Activated B cell treated with CpG ODN at 0.5 μM for 24 hours (primary cell): ENCODE measurements around the gene MYRIP. TPM values are rescaled to one million over a fixed set of nuclear protein-coding genes. Genes with fewer than 3 reads are reported as not detected.

Experiments used
- ATAC-seq: fragments of 200-7000 bp; cut with Tn5 transposase; one replicate; pipeline ENCODE4 v1.10.0; 2021; ENCODE audit warnings: low read depth, mild to moderate bottlenecking, moderate library complexity
- CTCF ChIA-PET: fragments of 350-600 bp; sonication (Branson Sonifier 250); formaldehyde crosslinking; loops from one replicate; lab custom pipeline; 2021; ENCODE audit warnings: antibody characterized with exemption; lab: Charles Lee
- POLR2A ChIA-PET: fragments of 350-600 bp; sonication (Branson Sonifier 250); formaldehyde crosslinking; loops from one replicate; lab custom pipeline; 2021; ENCODE audit warnings: antibody characterized with exemption; lab: Charles Lee
- DNase-seq: peaks from one replicate; pipeline ENCODE4 v3.0.0; 2022
- H3K27ac Mint-ChIP-seq: one replicate; pipeline ENCODE4 v1.8.0; 2020; ENCODE audit warnings: mixed read lengths
- H3K27me3 Mint-ChIP-seq: one replicate; pipeline ENCODE4 v1.8.0; 2021; ENCODE audit warnings: mixed read lengths
- H3K36me3 Mint-ChIP-seq: one replicate; pipeline ENCODE4 v1.8.0; 2021; ENCODE audit warnings: low read depth, mixed read lengths
- H3K4me1 Mint-ChIP-seq: one replicate; pipeline ENCODE4 v1.8.0; 2021; ENCODE audit warnings: mixed read lengths
- H3K4me3 Mint-ChIP-seq: one replicate; pipeline ENCODE4 v1.8.0; 2020; ENCODE audit warnings: mild to moderate bottlenecking, mixed read lengths
- H3K9me3 Mint-ChIP-seq: one replicate; pipeline ENCODE4 v1.8.0; 2020; ENCODE audit warnings: mixed read lengths
- intact Hi-C: fragments of 100-400 bp; cut with micrococcal nuclease; formaldehyde crosslinking; loops from one replicate; pipeline ENCODE4 v1.15.1; 2024
- total RNA-seq: library from RNA; stranded (reverse); gene quantifications from 2 replicates; pipeline ENCODE4 v1.2.3, GENCODE V29; 2022
- TF ChIP-seq, protein P1 (sequence below): fragments of 200-600 bp; IDR thresholded peaks from one replicate; pipeline ENCODE4 v1.8.0; 2022; ENCODE audit warnings: antibody characterized with exemption, mild to moderate bottlenecking

The MYRIP gene
- total RNA-seq, 1 donor from 2014 or later: 0.20 TPM

DNA sequence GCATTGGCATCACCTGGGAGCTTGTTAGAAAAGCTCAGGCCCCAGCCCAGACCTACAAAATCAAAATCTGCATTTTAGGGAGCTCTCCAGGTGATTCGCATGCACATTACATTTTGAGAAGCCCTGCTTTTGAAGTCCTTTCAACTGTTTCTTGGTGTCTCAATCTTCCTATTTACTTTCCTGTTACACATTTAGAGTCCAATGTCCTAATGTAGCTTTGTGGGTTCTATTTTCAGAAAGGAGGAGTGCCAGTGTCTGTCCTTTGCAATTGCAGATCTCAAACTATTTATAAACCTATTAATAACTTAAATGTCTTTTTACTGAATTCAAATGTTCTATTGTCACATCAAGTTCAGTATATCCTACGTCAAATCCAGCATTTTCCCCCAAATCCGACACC, 27.8 kb upstream of the MYRIP start:
- Mint-ChIP-seq H3K4me3 (no peak overlapping the region), H3K4me1 (no peaks in the 10 kb centered on the region), H3K36me3 (no peaks in the 10 kb centered on the region), H3K27ac (no peak overlapping the region), H3K9me3 (no peaks in the 10 kb centered on the region), H3K27me3 (no peaks in the 10 kb centered on the region)
- ATAC-seq: no peak
- CTCF ChIA-PET: no interaction called here
- TF ChIP-seq, protein P1, sequence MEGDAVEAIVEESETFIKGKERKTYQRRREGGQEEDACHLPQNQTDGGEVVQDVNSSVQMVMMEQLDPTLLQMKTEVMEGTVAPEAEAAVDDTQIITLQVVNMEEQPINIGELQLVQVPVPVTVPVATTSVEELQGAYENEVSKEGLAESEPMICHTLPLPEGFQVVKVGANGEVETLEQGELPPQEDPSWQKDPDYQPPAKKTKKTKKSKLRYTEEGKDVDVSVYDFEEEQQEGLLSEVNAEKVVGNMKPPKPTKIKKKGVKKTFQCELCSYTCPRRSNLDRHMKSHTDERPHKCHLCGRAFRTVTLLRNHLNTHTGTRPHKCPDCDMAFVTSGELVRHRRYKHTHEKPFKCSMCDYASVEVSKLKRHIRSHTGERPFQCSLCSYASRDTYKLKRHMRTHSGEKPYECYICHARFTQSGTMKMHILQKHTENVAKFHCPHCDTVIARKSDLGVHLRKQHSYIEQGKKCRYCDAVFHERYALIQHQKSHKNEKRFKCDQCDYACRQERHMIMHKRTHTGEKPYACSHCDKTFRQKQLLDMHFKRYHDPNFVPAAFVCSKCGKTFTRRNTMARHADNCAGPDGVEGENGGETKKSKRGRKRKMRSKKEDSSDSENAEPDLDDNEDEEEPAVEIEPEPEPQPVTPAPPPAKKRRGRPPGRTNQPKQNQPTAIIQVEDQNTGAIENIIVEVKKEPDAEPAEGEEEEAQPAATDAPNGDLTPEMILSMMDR: no peak
- no peak for DNase-seq
- intact Hi-C loops: no loop called here
- POLR2A ChIA-PET: no interaction called here

DNA sequence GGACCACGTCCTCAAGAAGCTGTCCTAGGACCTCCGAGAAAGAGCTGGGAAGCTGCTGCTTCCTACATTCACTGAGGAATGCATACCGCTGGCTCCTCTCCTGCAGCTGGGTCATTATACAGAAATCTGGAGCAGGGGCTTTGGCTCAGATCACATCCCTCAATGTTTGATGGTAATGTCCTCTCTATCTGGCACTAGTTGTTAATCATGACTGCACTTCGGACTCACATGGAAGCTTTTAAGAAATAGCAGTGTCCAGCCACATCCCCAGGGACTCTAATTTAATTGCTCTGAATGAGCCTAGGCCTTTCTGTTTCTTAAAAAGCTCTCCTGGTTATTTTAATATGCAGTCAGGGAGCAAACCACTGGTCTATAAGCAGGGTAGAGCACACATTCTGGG, 25.7 kb upstream of the MYRIP start:
- H3K27ac Mint-ChIP-seq: no peak overlapping the region
- TF ChIP-seq, protein P1: no peak
- H3K36me3 Mint-ChIP-seq: no peaks in the 10 kb centered on the region
- ChIA-PET CTCF (no interaction called here), POLR2A (no interaction called here)
- no peaks in the 10 kb centered on the region for H3K4me1 Mint-ChIP-seq
- intact Hi-C loops: no loop called here
- DNase-seq (no peak), ATAC-seq (no peak)
- H3K9me3 Mint-ChIP-seq: no peaks in the 10 kb centered on the region
- H3K27me3 Mint-ChIP-seq: no peaks in the 10 kb centered on the region
- no peak overlapping the region for H3K4me3 Mint-ChIP-seq

DNA sequence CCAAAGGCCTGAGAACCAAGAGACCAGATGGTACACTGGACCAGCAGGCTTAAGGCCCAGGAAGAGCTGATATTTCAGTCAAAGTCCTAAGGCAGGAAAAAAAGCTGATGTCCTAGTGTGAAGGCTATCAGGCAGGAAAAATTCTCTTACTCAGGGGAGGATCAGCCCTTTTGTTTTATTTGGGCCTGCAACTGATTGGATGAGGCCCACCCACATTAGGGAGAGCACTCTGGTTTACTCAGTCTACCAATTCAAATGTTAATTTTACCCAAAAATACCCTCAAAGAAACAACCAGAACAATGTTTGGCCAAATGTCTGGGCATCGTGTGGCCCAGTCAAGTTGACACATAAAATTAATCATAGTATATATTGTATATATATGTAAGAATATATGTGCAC, 24.5 kb upstream of the MYRIP start:
- ChIA-PET CTCF (no interaction called here), POLR2A (no interaction called here)
- H3K4me3 Mint-ChIP-seq: no peak overlapping the region
- TF ChIP-seq, protein P1: no peak
- no peaks in the 10 kb centered on the region for H3K27me3 Mint-ChIP-seq
- H3K4me1 Mint-ChIP-seq: no peaks in the 10 kb centered on the region
- DNase-seq (no peak), ATAC-seq (no peak)
- H3K36me3 Mint-ChIP-seq: no peaks in the 10 kb centered on the region
- H3K27ac Mint-ChIP-seq: no peak overlapping the region
- intact Hi-C loops: no loop called here
- no peaks in the 10 kb centered on the region for H3K9me3 Mint-ChIP-seq

DNA sequence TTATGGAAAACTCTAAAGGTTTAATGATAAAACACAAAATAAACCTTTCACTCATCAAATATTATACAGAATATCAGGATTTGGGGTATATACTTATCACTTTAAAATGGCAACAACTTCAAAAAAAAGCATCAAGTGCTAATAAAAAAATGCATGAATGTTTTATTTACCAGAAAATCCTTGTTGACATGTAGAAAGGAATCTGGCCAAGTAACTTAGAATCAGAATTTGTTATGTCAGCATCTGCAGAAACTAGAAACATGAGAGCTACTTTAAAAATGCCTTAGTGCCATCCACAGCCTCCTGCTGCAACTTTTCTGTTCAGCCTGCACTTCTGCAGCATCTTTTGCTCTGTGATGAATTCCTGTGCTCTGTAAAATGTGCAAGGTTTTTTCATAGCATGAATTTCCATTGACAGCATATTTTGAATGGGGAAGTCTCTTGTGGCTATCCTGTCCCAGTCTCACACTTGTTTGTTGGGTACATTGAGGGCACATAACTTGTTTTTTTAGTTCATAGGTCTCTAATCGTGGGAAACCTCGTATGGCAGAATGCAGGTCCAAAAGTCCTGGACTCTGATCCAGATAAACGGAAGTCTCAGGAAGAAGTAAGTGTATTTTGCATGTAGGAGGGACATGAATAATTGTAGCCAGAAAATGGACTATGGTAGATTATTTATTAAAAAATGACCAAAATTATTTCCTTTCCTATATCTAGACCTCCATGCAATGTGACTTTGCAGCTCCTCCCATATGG, 21.1 kb upstream of the MYRIP start:
- H3K4me1 Mint-ChIP-seq: no peaks in the 10 kb centered on the region
- no peaks in the 10 kb centered on the region for H3K9me3 Mint-ChIP-seq
- ChIA-PET CTCF (no interaction called here), POLR2A (no interaction called here)
- TF ChIP-seq, protein P1: no peak
- ATAC-seq (no peak), DNase-seq (no peak)
- H3K27me3 Mint-ChIP-seq: no peaks in the 10 kb centered on the region
- intact Hi-C loops: no loop called here
- no peak overlapping the region for H3K4me3 Mint-ChIP-seq
- no peak overlapping the region for H3K27ac Mint-ChIP-seq
- no peaks in the 10 kb centered on the region for H3K36me3 Mint-ChIP-seq

DNA sequence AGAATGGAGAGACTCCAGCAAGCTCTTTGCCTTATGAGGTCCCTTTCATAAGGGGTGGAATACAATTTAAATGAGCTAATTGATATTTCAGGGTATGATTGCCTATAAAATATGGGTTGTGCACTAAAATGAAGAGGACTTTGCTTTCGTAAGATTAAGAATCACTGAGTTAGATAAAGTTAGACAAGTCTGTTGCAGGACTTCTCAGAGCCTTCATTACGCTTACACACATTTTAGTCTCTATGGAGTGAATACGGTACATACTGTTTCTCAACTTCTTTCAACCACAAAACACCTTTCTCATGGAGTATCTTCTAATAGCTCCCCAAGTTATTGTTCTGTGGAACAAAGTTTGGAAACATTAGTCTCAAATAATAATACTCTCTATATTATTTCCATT, 17.8 kb upstream of the MYRIP start:
- Mint-ChIP-seq H3K9me3 (no peaks in the 10 kb centered on the region), H3K27ac (no peak overlapping the region), H3K4me3 (no peak overlapping the region), H3K4me1 (no peaks in the 10 kb centered on the region), H3K27me3 (no peaks in the 10 kb centered on the region), H3K36me3 (no peaks in the 10 kb centered on the region)
- intact Hi-C loops: no loop called here
- POLR2A ChIA-PET: no interaction called here
- DNase-seq: no peak
- TF ChIP-seq, protein P1: no peak
- no peak for ATAC-seq
- CTCF ChIA-PET: no interaction called here
